ENCODE results near the gene CREBRF.
A peak's percentile ranks its signal among the peaks of the same experiment; 100 is the strongest.
"Not testable (repeated sequence)": the region's sequence is repeated elsewhere in the genome, so short reads cannot be mapped to it uniquely, and the experiment has no call there.

Gene CREBRF

GRCh38 chr5:173039964-173040363 is 16.2 kb upstream of the CREBRF start:
- DNase-seq, result no peak

DNA sequence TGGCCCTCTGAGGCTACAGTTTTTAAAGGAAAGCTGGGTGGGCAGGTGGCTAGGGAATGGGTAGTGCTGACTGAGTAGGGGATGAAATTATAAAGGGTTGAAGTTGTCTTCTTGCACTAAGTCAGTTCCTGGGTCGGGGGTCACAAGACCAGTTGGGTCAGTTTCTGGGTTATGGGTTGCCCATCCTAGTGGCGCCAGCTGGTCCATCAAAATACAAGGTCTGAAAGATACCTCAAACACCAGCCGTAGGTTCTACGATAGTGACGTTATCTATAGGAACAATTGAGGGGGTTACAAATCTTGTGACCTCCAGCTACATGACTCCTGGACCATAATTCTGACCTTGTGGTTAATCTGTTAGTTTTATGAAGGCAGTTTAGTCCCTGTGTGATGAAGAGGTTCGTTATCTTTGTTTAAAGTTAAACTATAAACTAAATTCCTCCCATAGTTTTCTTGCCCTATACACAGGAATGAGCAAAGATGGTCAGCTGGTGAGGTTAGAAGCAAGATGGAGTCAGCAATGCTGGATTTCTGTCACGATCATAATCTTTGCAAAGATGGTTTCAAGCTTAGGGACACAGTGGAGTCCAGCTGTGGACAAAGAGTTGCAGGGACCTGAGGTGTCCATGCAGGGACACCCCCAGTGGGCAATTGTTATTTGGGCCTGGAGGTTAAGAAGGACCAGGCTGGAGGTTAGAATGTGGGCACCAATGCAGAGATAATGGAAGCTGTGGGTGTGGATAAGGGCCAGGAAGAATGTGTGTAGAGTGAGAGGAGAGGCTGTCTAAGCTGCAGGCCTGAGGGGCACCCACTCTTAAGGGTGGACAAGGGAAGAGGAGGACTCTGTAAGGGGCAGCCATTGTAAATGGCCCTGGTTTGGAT is 14.0 kb upstream of the CREBRF start:
- no peak for DNase-seq

GRCh38 chr5:173042763-173043107 is 13.4 kb upstream of the CREBRF start:
- DNase-seq, result no peak

GRCh38 chr5:173045474-173045873 is 10.7 kb upstream of the CREBRF start:
- DNase-seq, result no peak

DNA sequence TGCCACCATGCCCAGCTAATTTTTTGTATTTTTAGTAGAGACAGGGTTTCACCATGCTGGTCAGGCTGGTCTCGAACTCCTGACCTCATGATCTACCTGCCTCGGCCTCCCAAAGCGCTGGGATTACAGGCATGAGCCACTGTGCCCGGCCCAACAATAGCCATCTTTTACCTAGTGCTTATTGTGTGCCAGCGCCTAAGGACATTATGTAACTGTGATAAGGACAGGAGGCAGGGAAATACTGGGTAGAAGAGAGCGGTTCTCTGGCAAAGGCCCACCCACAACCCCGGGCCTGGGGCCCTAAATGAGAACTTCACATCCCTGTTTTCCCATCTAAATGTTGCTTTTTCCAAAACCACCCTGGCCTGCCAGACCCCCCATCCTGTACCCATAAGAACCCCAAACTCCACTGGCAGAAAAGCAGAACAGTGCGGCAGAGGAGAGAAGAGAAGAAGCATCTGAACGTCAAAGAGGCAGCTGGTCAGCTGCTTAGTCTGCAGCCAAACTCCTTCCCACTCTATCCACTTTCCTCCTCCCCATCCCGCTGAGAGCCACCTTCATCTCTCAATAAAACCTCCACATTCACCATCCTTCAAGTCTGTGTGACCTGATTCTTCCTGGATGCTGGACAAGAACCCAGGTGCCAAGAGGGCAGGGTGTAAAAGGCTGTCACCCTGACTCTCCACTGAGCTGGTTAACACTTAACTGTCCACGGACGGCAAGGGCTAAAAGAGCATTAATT is 8.9 kb upstream of the CREBRF start:
- not testable (repeated sequence) for DNase-seq

DNA sequence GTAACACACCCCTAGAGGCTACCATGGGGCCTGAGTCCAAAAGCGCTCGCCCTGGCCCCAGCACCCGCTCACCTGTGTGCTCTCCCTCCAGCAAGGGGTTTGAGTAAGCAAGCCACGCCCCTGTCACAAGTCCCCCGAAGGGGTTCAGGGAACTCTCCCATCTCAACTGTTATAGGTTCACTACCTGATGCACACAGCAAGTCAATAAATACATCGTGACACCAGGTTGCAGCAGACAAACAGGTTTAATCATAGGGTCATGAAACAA is 8.4 kb upstream of the CREBRF start:
- DNase-seq, result no peak

DNA sequence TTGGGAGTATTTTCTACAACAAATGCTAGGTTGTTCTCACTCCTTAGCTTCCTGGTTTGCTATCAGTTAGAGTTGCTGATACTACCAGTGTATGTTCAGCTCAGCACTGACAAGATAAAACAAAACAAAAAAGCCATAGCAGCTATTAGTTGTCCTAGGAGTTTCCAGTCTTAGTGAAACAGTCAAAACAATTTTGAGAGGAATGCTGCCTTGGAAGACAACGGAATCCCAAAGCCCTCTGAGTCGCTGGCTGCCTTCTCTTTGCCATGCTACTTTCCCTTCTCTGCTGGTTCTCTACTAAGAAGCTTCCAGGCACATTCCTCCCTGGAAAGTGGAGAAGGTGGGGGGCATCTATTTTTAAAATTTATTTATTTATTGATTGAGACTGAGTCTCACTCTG is 5.4 kb upstream of the CREBRF start:
- no peak for DNase-seq

- no peak for DNase-seq
These were observed 4.4 kb upstream of the CREBRF start for GRCh38 chr5:173051746-173052145.

DNA sequence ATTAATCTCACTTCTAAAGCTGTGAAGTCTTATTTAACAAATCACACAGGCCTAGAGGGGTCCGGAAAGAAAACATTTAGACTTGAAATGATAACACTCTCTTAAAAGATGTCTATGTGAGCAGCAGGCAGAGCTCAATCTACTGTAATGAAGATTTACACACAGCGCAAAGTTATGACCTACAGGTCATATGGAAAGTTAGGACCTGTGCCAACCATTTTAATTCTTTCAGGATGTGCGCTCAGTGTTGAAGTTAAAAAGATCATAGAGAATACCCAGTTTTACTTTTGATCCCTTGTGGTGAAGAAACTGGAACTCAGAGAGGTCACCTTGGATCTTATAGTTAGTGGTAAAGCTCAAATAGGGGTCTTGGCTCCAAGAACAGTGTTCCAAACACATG is 3.1 kb upstream of the CREBRF start:
- no peak for DNase-seq

- DNase-seq, result no peak
These were observed 970 bp upstream of the CREBRF start for GRCh38 chr5:173055042-173055721.

DNA sequence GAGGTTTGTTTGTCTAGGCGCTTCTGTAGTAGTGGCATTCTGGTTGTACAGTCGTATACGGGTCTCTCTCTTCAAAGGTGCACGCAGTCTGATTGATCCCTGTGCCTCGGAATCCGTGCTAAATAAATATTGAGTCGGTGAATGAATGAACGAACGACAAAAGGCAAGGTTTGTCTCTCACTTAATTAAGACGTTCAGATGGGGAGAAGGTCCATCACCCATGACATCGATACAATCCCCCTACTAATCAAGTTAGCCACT is 500 bp upstream of the CREBRF start:
- no peak for DNase-seq

GRCh38 chr5:173056783-173057061 is 570 bp downstream of the CREBRF start:
- DNase-seq, result no peak

- peak; percentile 95 for DNase-seq
These were observed 1.1 kb downstream of the CREBRF start for GRCh38 chr5:173057062-173057924.

DNA sequence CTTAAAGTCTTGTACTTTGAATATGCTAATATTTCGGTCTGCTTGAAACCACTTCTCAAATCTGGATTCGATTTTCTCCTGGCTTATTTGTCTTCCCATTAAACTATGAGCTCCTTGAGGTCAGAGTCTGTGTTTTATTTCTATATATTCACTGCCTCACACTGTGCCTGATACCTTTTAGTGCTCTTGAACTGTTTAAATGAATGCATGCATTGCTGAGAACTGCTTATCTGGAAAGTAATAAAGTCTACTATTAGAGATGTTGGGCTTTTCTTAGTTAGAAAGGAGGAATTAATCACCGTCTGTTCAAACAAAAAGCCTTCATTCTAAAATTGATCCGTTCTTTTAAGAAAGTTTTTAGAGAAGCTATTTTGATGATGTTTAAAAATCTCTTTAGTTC is 6.0 kb downstream of the CREBRF start:
- DNase-seq, result no peak

- no peak for DNase-seq
These were observed 9.0 kb downstream of the CREBRF start for GRCh38 chr5:173065155-173065554.

GRCh38 chr5:173069671-173070070 is 13.5 kb downstream of the CREBRF start:
- no peak for DNase-seq

DNA sequence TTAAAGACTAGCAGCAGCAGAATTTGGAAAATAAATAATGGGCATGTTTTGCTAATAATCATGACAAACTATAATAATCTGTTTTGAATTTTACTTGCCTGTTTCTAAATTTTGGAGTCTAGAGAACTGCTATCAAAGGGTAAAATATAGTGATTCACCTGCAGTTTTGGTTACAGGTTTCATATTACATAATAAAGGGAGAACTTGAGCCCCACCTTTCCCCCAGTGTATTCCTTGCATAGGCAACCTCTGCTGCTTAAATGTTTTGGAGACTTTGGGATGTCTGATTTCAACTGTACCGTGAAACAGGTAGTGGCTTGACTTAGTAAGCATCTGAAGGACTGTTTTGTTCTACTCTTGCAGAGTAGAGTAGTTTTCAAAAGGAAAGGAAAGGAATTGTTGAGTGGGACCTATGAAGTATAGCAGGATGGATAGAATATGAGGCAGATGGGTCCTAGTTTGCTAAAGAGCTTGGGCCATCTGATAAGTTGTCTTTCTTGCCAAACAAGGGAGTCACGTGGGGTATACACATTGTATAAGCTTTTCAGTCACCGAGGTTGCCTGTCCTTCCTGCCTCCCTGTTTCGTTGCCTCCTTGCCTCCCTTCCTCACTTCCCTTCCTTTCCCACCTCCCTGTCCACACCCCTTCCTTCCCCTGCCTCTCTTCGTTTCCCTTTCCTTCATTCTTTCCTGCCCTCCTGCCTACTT is 19.1 kb downstream of the CREBRF start:
- DNase-seq, result no peak

DNA sequence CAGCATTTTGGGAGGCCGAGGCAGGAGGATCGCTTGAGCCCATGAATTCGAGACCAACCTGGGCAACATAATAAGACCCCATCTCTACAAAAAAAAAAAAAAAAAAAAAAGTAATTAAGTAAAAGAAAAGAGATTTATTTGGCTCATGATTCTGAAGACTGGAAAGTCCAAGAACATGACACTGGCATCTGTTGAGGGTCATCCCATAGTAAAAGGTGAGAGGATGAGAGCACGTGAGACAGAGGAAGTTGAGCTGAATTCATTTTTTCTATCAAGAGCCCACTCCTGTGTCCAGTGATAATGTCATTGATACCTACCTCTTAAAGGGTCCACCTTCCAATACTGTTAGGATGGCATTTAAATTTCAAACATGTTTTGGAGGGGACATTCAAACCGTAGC is 19.8 kb downstream of the CREBRF start:
- DNase-seq, result no peak

- DNase-seq, result not testable (repeated sequence)
These were observed 20.3 kb downstream of the CREBRF start for GRCh38 chr5:173076471-173076870.

GRCh38 chr5:173078878-173079277 is 22.7 kb downstream of the CREBRF start:
- no peak for DNase-seq

- no peak for DNase-seq
These were observed 33.4 kb downstream of the CREBRF start for GRCh38 chr5:173089581-173089980.

DNA sequence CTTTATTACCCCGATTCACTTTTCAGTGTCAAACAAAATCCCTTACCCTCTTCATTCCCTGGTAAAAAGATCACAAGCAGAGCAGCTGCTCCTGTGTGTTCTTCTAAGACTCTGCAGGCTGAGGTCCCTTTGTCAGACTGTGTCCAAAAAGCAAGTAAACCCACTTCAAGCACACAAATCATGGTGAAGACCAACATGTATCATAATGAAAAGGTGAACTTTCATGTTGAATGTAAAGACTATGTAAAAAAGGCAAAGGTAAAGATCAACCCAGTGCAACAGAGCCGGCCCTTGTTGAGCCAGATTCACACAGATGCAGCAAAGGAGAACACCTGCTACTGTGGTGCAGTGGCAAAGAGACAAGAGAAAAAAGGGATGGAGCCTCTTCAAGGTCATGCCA is 34.5 kb downstream of the CREBRF start:
- no peak for DNase-seq

GRCh38 chr5:173091981-173092380 is 35.8 kb downstream of the CREBRF start:
- no peak for DNase-seq
